GM19397 (cell line): Measurements from ENCODE around the gene PCDHGB1.
"Not testable (repeated sequence)": the region's sequence is repeated elsewhere in the genome, so short reads cannot be mapped to it uniquely, and the experiment has no call there.

Experiments used
- ATAC-seq: cut with Tn5 transposase; IDR thresholded peaks from one replicate; pipeline ENCODE4 v1.9.1; 2021; ENCODE audit warnings: mild to moderate bottlenecking, moderate library complexity; ENCODE audit not compliant: unreplicated experiment

The PCDHGB1 gene

GRCh38 chr5:141345327-141345726 is 4.6 kb upstream of the PCDHGB1 start:
- no peak for ATAC-seq

- not testable (repeated sequence) for ATAC-seq
These were observed 3.9 kb upstream of the PCDHGB1 start for GRCh38 chr5:141346017-141346416.

GRCh38 chr5:141351591-141351990 is 1.7 kb downstream of the PCDHGB1 start:
- no peak for ATAC-seq

- ATAC-seq, result no peak
These were observed 5.1 kb downstream of the PCDHGB1 start, which contains the start of gene PCDHGA4 for GRCh38 chr5:141354900-141355469. Gene PCDHGA4 (plus strand): TSS chr5:141355021. CDS start chr5:141355108, 87 bp downstream.

GRCh38 chr5:141355641-141356040 is 5.7 kb downstream of the PCDHGB1 start:
- no peak for ATAC-seq

- ATAC-seq, result no peak
These were observed 6.2 kb downstream of the PCDHGB1 start for GRCh38 chr5:141356133-141356532.

- ATAC-seq, result no peak
These were observed 7.1 kb downstream of the PCDHGB1 start for GRCh38 chr5:141356950-141357349.

GRCh38 chr5:141359790-141360426 is 10.0 kb downstream of the PCDHGB1 start, which contains the start of gene PCDHGB2:
Gene PCDHGB2 (plus strand): TSS chr5:141359994. CDS start chr5:141360136, 142 bp downstream.
- no peak for ATAC-seq

GRCh38 chr5:141360685-141361084 is 10.8 kb downstream of the PCDHGB1 start:
- no peak for ATAC-seq

- no peak for ATAC-seq
These were observed 12.8 kb downstream of the PCDHGB1 start for GRCh38 chr5:141362719-141363118.

GRCh38 chr5:141363952-141364660 is 14.2 kb downstream of the PCDHGB1 start, which contains the start of gene PCDHGA5:
Gene PCDHGA5 (plus strand): TSS chr5:141364162. CDS start chr5:141364331, 169 bp downstream.
- ATAC-seq, result no peak

GRCh38 chr5:141366016-141366896 is 16.4 kb downstream of the PCDHGB1 start:
- ATAC-seq, result no peak

GRCh38 chr5:141369994-141370848 is 20.3 kb downstream of the PCDHGB1 start, which contains the start of gene PCDHGB3:
Gene PCDHGB3 (plus strand): TSS chr5:141370242. CDS start chr5:141370395, 153 bp downstream.
- ATAC-seq, result no peak

GRCh38 chr5:141371572-141372475 is 21.9 kb downstream of the PCDHGB1 start:
- no peak for ATAC-seq

GRCh38 chr5:141373673-141374317 is 23.9 kb downstream of the PCDHGB1 start, which contains the start of gene PCDHGA6:
Gene PCDHGA6 (plus strand): TSS chr5:141373891. CDS start chr5:141374084, 193 bp downstream.
- no peak for ATAC-seq

- ATAC-seq, result no peak
These were observed 24.7 kb downstream of the PCDHGB1 start for GRCh38 chr5:141374627-141375026.

GRCh38 chr5:141375444-141376155 is 25.7 kb downstream of the PCDHGB1 start:
- ATAC-seq, result not testable (repeated sequence)
